Vagina (tissue), 2 donors: ENCODE results near the gene CD83. TPM values are rescaled to one million over a fixed set of nuclear protein-coding genes. Genes with fewer than 3 reads are reported as not detected.
A peak's percentile ranks its signal among the peaks of the same experiment; 100 is the strongest.

ENCODE experiments used
- DNase-seq, 2 donors: peaks; one replicate each; pipeline ENCODE4 v3.0.0-alpha.2; 2017; ENCODE audit errors: extremely low spot score in 2 of 2
- H3K27ac ChIP-seq: fragments of 200-600 bp; sonication (generic); one replicate; pipeline ENCODE4 v1.5.1; 2019
- H3K27me3 ChIP-seq: fragments of 200-600 bp; sonication (generic); one replicate; pipeline ENCODE4 v1.5.1; 2019
- H3K36me3 ChIP-seq, 2 donors: fragments of 200-600 bp; sonication (generic); one replicate each; pipeline ENCODE4 v1.5.1; 2017 to 2019
- H3K4me1 ChIP-seq: fragments of 200-600 bp; sonication (generic); one replicate; pipeline ENCODE4 v1.5.1; 2019
- H3K4me3 ChIP-seq, 2 donors: fragments of 200-600 bp; sonication (generic); 1 replicate in 1 of 2; 2 replicates in 1 of 2; pipeline ENCODE4 v1.5.1; 2016 to 2019
- H3K9me3 ChIP-seq: fragments of 200-600 bp; sonication (generic); one replicate; pipeline ENCODE4 v1.5.1; 2019
- POLR2A ChIP-seq, 2 donors: fragments of 450-650 bp; IDR thresholded peaks; one replicate each; pipeline ENCODE4 v1.6.1; 2017; ENCODE audit warnings: antibody characterized with exemption in 2 of 2, mild to moderate bottlenecking in 2 of 2, moderate library complexity in 2 of 2
- POLR2AphosphoS5 ChIP-seq, 2 donors: sonication (generic); formaldehyde crosslinking; IDR thresholded peaks; one replicate each; pipeline ENCODE4 v1.9.0; 2017; ENCODE audit warnings: antibody characterized with exemption in 2 of 2, mild to moderate bottlenecking in 2 of 2, low read depth in 1 of 2; ENCODE audit not compliant: insufficient read depth in 1 of 2
- intact Hi-C: fragments of 100-400 bp; cut with DNase I; formaldehyde crosslinking; loops from one replicate; pipeline ENCODE4 v1.15.1; 2023
- total RNA-seq: library from RNA; depleted of rRNA; stranded (reverse); fragments of >200 nt; gene quantifications from one replicate; pipeline ENCODE4 v1.2.3, GENCODE V29; 2016
- TF ChIP-seq, protein P1 (sequence below), 3 experiments: fragments of 450-650 bp in 2 of 3; fragments of 200-600 bp in 1 of 3; sonication (generic) in 1 of 3; IDR thresholded peaks; one replicate each; pipeline ENCODE4 v1.5.1; 2017 to 2019; ENCODE audit warnings: antibody characterized with exemption in 3 of 3, mild to moderate bottlenecking in 2 of 3, moderate library complexity in 2 of 3

Gene CD83
- total RNA-seq, 1 donor from 2014 or later: 26.0 TPM

GRCh38 chr6:14144678-14145113 lies 27.1 kb downstream of the CD83 start:
- Histone ChIP-seq H3K4me3 (no peak overlapping the region), H3K27me3 (no peaks in the 10 kb centered on the region), H3K9me3 (no peaks in the 10 kb centered on the region), H3K36me3 (no peaks in the 10 kb centered on the region), H3K4me1 (peaks cover 9% of the 10 kb centered on the region), H3K27ac (no peak overlapping the region)
- no peak for DNase-seq
- TF ChIP-seq POLR2A (IDR thresholded peaks at IDR 0.05) (no peak), POLR2AphosphoS5 (IDR thresholded peaks at IDR 0.05; ENCODE audit: insufficient read depth in 1 of 2, low read depth in 1 of 2) (peak in 1 of 2 donors; percentile 35)
- TF ChIP-seq, protein P1, sequence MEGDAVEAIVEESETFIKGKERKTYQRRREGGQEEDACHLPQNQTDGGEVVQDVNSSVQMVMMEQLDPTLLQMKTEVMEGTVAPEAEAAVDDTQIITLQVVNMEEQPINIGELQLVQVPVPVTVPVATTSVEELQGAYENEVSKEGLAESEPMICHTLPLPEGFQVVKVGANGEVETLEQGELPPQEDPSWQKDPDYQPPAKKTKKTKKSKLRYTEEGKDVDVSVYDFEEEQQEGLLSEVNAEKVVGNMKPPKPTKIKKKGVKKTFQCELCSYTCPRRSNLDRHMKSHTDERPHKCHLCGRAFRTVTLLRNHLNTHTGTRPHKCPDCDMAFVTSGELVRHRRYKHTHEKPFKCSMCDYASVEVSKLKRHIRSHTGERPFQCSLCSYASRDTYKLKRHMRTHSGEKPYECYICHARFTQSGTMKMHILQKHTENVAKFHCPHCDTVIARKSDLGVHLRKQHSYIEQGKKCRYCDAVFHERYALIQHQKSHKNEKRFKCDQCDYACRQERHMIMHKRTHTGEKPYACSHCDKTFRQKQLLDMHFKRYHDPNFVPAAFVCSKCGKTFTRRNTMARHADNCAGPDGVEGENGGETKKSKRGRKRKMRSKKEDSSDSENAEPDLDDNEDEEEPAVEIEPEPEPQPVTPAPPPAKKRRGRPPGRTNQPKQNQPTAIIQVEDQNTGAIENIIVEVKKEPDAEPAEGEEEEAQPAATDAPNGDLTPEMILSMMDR (IDR thresholded peaks at IDR 0.05): peak; percentile 89 to 90 (median 89)
- intact Hi-C loops: loop anchor here (10.0 kb wide), 1 partner anchor 230 kb away; no protein-coding TSS in a partner anchor

GRCh38 chr6:14146506-14147096 lies 29.0 kb downstream of the CD83 start:
- Histone ChIP-seq H3K9me3 (no peaks in the 10 kb centered on the region), H3K4me1 (peaks cover 8% of the 10 kb centered on the region), H3K36me3 (no peaks in the 10 kb centered on the region), H3K4me3 (no peak overlapping the region), H3K27me3 (no peaks in the 10 kb centered on the region), H3K27ac (no peak overlapping the region)
- DNase-seq: peak in 1 of 2 donors; percentile 64
- intact Hi-C loops: loop anchor here (10.0 kb wide), 1 partner anchor 232 kb away; no protein-coding TSS in a partner anchor
- TF ChIP-seq POLR2AphosphoS5 (IDR thresholded peaks at IDR 0.05; ENCODE audit: insufficient read depth in 1 of 2, low read depth in 1 of 2) (no peak), POLR2A (IDR thresholded peaks at IDR 0.05) (no peak)
- TF ChIP-seq, protein P1 (IDR thresholded peaks at IDR 0.05): no peak

DNA sequence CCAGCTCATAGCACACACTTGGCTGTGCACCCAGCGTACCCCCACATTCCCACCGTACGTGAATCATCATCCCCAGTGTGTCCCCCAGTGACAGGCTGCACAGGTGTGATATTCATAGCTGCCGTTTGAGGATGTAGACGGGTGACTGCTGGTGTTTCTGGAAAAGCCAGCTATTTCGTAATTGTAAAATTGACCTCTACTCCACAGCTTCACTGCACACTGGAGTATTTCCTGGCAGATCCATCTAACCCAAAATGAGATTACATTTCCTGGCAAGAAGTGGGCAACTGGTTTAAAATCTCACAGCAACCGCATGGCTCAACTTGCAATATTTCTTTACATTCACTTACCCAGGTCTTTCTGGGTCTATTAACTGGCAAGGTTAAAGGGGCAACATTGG lies 30.3 kb downstream of the CD83 start:
- no peaks in the 10 kb centered on the region for H3K4me1 ChIP-seq
- H3K4me3 ChIP-seq: no peak overlapping the region
- intact Hi-C loops: loop anchor here (10.0 kb wide), 1 partner anchor 233 kb away; no protein-coding TSS in a partner anchor
- H3K36me3 ChIP-seq: no peaks in the 10 kb centered on the region
- H3K27ac ChIP-seq: no peak overlapping the region
- DNase-seq: no peak
- H3K9me3 ChIP-seq: no peaks in the 10 kb centered on the region
- TF ChIP-seq POLR2A (IDR thresholded peaks at IDR 0.05): no peak
- TF ChIP-seq, protein P1 (IDR thresholded peaks at IDR 0.05): no peak
- no peaks in the 10 kb centered on the region for H3K27me3 ChIP-seq

- TF ChIP-seq, protein P1 (IDR thresholded peaks at IDR 0.05): no peak
- no peak for TF ChIP-seq POLR2AphosphoS5 (IDR thresholded peaks at IDR 0.05; ENCODE audit: insufficient read depth in 1 of 2, low read depth in 1 of 2)
- no peak for TF ChIP-seq POLR2A (IDR thresholded peaks at IDR 0.05)
- no peaks in the 10 kb centered on the region for H3K9me3 ChIP-seq
- H3K36me3 ChIP-seq: no peaks in the 10 kb centered on the region
- no peak overlapping the region for H3K27ac ChIP-seq
- no peaks in the 10 kb centered on the region for H3K4me1 ChIP-seq
- no peak overlapping the region for H3K4me3 ChIP-seq
- DNase-seq: peak in 1 of 2 donors; percentile 75
- intact Hi-C loops: loop anchor here (10.0 kb wide), 1 partner anchor 234 kb away; no protein-coding TSS in a partner anchor
- no peaks in the 10 kb centered on the region for H3K27me3 ChIP-seq
Observed at GRCh38 chr6:14148471-14148870, 30.9 kb downstream of the CD83 start.

GRCh38 chr6:14149053-14149738 lies 31.6 kb downstream of the CD83 start:
- Histone ChIP-seq H3K4me1 (no peaks in the 10 kb centered on the region), H3K27ac (no peak overlapping the region), H3K9me3 (no peaks in the 10 kb centered on the region), H3K4me3 (no peak overlapping the region), H3K36me3 (no peaks in the 10 kb centered on the region), H3K27me3 (no peaks in the 10 kb centered on the region)
- no peak for DNase-seq
- intact Hi-C loops: loop anchor here (10.0 kb wide), 1 partner anchor 234 kb away; no protein-coding TSS in a partner anchor
- TF ChIP-seq, protein P1 (IDR thresholded peaks at IDR 0.05): no peak
- no peak for TF ChIP-seq POLR2AphosphoS5 (IDR thresholded peaks at IDR 0.05; ENCODE audit: insufficient read depth in 1 of 2, low read depth in 1 of 2)
- TF ChIP-seq POLR2A (IDR thresholded peaks at IDR 0.05): no peak
